ENCODE data around the gene EYA4.

EYA4 gene

GRCh38 chr6:133441491-133441890, 200.3 kb downstream of the EYA4 start:
- no peaks in the 10 kb centered on the region for H3K27me3 ChIP-seq (ENCODE audit: low read length)
- H3K36me3 ChIP-seq (ENCODE audit: low read length): no peaks in the 10 kb centered on the region
- H3K9ac ChIP-seq (ENCODE audit: low read length): no peak overlapping the region
- H3K9me3 ChIP-seq (ENCODE audit: insufficient read depth, low read length): no peaks in the 10 kb centered on the region
- H3K79me2 ChIP-seq (ENCODE audit: insufficient read depth, low read length): no peaks in the 10 kb centered on the region
- no peak overlapping the region for H3K4me2 ChIP-seq (ENCODE audit: low read depth, low read length, poor library complexity, severe bottlenecking)
- H3K27ac ChIP-seq (ENCODE audit: low read depth, low read length): no peak overlapping the region
- TF ChIP-seq EZH2phosphoT487 (conservative IDR thresholded peaks at IDR 0.05; ENCODE audit: low read length): no peak
- no peak for TF ChIP-seq CTCF (IDR thresholded peaks at IDR 0.05; ENCODE audit: insufficient read depth, low read length, poor library complexity, severe bottlenecking)
- no peaks in the 10 kb centered on the region for H3F3A ChIP-seq (ENCODE audit: insufficient read depth)
- H2AFZ ChIP-seq (ENCODE audit: low read depth, low read length, severe bottlenecking): no peak overlapping the region
- no peaks in the 10 kb centered on the region for H4K20me1 ChIP-seq (ENCODE audit: low read depth, low read length)
- H3K4me3 ChIP-seq (ENCODE audit: insufficient read depth, low read length, poor library complexity, severe bottlenecking): no peak overlapping the region
- H3K9me2 ChIP-seq (replicated peaks; ENCODE audit: insufficient read depth, low read length): no peaks in the 10 kb centered on the region

- H3K9me3 ChIP-seq (ENCODE audit: insufficient read depth, low read length): no peaks in the 10 kb centered on the region
- H3K9ac ChIP-seq (ENCODE audit: low read length): no peak overlapping the region
- H3K27me3 ChIP-seq (ENCODE audit: low read length): no peaks in the 10 kb centered on the region
- no peak overlapping the region for H3K27ac ChIP-seq (ENCODE audit: low read depth, low read length)
- H4K20me1 ChIP-seq (ENCODE audit: low read depth, low read length): no peaks in the 10 kb centered on the region
- no peak for TF ChIP-seq EZH2phosphoT487 (conservative IDR thresholded peaks at IDR 0.05; ENCODE audit: low read length)
- H3K79me2 ChIP-seq (ENCODE audit: insufficient read depth, low read length): no peaks in the 10 kb centered on the region
- no peaks in the 10 kb centered on the region for H3F3A ChIP-seq (ENCODE audit: insufficient read depth)
- no peak overlapping the region for H3K4me2 ChIP-seq (ENCODE audit: low read depth, low read length, poor library complexity, severe bottlenecking)
- no peaks in the 10 kb centered on the region for H3K9me2 ChIP-seq (replicated peaks; ENCODE audit: insufficient read depth, low read length)
- no peak overlapping the region for H2AFZ ChIP-seq (ENCODE audit: low read depth, low read length, severe bottlenecking)
- H3K4me3 ChIP-seq (ENCODE audit: insufficient read depth, low read length, poor library complexity, severe bottlenecking): no peak overlapping the region
- no peaks in the 10 kb centered on the region for H3K36me3 ChIP-seq (ENCODE audit: low read length)
These were observed 205.6 kb downstream of the EYA4 start for GRCh38 chr6:133446789-133447188.

- TF ChIP-seq EZH2phosphoT487 (conservative IDR thresholded peaks at IDR 0.05; ENCODE audit: low read length) (no peak), CTCF (IDR thresholded peaks at IDR 0.05; ENCODE audit: insufficient read depth, low read length, poor library complexity, severe bottlenecking) (no peak)
These were observed 206.8 kb downstream of the EYA4 start for GRCh38 chr6:133447924-133448323.

DNA sequence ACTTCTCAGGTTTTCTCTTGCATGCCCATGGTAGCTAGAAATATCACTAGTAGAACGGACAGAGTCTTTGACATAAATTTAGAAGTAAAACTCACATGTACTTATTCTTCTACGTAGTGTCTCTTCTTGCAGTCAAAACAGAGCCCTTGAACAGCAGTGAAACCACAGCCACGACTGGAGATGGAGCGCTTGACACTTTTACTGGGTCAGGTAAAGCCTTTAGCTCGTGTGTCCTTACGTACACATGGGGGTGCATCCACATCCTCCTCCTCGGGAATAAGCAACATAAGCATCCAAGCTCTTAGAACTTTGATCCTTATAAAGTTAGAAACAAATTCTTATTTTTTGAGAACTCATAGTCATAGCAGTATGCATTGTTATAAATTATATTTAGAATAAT, 215.3 kb downstream of the EYA4 start:
- TF ChIP-seq CTCF (IDR thresholded peaks at IDR 0.05; ENCODE audit: insufficient read depth, low read length, poor library complexity, severe bottlenecking) (no peak), EZH2phosphoT487 (conservative IDR thresholded peaks at IDR 0.05; ENCODE audit: low read length) (no peak)
- H3F3A ChIP-seq (ENCODE audit: insufficient read depth): no peaks in the 10 kb centered on the region
- no peak overlapping the region for H3K4me2 ChIP-seq (ENCODE audit: low read depth, low read length, poor library complexity, severe bottlenecking)
- no peak overlapping the region for H3K27ac ChIP-seq (ENCODE audit: low read depth, low read length)
- H3K9ac ChIP-seq (ENCODE audit: low read length): no peak overlapping the region
- H3K9me3 ChIP-seq (ENCODE audit: insufficient read depth, low read length): no peaks in the 10 kb centered on the region
- H3K9me2 ChIP-seq (replicated peaks; ENCODE audit: insufficient read depth, low read length): no peaks in the 10 kb centered on the region
- H3K79me2 ChIP-seq (ENCODE audit: insufficient read depth, low read length): no peaks in the 10 kb centered on the region
- no peak overlapping the region for H3K4me3 ChIP-seq (ENCODE audit: insufficient read depth, low read length, poor library complexity, severe bottlenecking)
- H3K36me3 ChIP-seq (ENCODE audit: low read length): no peaks in the 10 kb centered on the region
- H2AFZ ChIP-seq (ENCODE audit: low read depth, low read length, severe bottlenecking): no peak overlapping the region
- no peaks in the 10 kb centered on the region for H4K20me1 ChIP-seq (ENCODE audit: low read depth, low read length)
- no peaks in the 10 kb centered on the region for H3K27me3 ChIP-seq (ENCODE audit: low read length)

More at GRCh38 chr6:133447924-133448323, 206.8 kb downstream of the EYA4 start:
- Histone ChIP-seq H3K79me2 (ENCODE audit: insufficient read depth, low read length) (no peaks in the 10 kb centered on the region), H3K4me2 (ENCODE audit: low read depth, low read length, poor library complexity, severe bottlenecking) (no peak overlapping the region), H3K36me3 (ENCODE audit: low read length) (no peaks in the 10 kb centered on the region), H3K9me3 (ENCODE audit: insufficient read depth, low read length) (no peaks in the 10 kb centered on the region), H4K20me1 (ENCODE audit: low read depth, low read length) (no peaks in the 10 kb centered on the region), H2AFZ (ENCODE audit: low read depth, low read length, severe bottlenecking) (no peak overlapping the region), H3K27me3 (ENCODE audit: low read length) (no peaks in the 10 kb centered on the region), H3K9me2 (replicated peaks; ENCODE audit: insufficient read depth, low read length) (no peaks in the 10 kb centered on the region), H3F3A (ENCODE audit: insufficient read depth) (no peaks in the 10 kb centered on the region), H3K27ac (ENCODE audit: low read depth, low read length) (no peak overlapping the region), H3K9ac (ENCODE audit: low read length) (no peak overlapping the region), H3K4me3 (ENCODE audit: insufficient read depth, low read length, poor library complexity, severe bottlenecking) (no peak overlapping the region)

Measured in SU-DHL-6 (cell line).